ENCODE measurements around the gene NXPH1.

The NXPH1 gene

DNA sequence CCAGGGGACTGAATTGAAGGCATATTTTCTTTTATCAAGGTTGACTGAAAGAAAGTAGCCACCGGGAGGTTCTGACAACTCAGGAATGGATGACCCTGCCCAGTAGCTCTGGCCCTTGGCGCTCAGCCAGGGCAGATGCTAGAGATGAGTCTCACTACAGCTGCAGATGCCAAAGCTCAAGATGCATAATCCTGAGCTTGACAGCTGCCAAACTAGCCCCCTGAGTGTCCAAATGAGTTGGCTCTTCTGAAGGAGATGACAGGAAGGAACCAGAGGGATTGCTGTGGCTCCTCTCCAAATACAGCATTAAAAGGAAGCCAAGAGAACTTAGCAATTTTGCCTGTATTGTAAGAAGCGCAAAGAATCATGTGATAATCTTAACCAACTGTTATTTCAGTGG is 78.4 kb downstream of the NXPH1 start:
- DNase-seq: peak; percentile 39

DNA sequence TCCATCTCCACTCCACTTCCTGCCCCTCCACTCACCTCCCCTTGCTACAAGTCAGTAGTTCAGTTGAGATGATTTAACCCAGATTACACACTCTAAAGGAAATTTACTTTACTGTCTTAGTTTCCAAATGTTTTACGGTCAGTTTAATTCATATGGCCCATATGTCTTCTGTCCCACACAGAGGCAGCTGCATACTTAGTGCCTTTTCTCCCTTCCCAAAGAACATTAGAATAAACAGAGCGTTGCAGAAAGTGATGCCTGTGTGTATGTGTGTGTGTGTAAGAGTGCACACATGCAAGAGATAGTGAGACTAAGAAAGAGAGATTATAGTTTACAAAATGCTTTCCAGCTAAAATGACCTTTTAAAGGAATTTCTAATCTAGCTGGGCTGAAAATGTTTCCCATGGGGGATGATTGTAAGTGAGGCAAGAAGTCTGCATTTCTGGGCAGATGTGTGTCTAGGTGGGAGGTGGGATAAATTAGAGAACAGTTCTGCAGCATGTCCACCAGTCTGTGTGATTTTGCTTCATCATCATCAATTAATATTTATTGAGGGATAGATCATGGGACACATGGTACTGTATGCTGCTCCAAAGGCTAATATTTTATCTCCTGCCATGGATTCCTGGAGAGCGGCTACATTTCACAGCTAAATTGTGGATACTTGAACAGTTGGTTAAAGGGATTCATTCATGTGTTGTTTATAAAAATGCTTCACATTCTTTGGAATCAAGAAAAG is 81.5 kb downstream of the NXPH1 start:
- peak; percentile 13 for DNase-seq

DNA sequence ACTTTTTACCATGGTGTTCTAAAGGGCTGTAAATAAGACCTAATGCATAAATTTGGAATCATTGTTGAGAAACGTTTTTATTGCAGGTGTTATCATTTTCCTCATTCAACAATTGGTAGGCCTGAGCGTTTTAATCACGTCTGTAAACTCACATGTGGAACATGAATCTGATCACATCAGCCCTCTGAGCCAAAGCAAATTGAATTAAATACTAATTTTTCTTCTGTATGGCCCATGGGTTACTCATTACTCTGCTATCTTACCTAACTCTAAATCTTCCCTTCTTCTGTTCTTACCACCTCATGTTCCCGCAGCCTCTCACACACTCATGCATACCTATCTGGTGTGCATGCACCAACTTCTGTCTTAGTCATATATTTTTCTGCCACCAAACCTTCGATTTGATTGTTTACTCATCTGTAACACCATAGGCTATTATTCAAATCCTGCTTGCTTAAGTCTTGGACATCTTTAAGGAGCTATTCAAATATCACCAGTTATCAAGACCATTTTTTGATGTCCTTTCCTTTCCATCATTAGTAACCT is 82.3 kb downstream of the NXPH1 start:
- DNase-seq: no peak

DNA sequence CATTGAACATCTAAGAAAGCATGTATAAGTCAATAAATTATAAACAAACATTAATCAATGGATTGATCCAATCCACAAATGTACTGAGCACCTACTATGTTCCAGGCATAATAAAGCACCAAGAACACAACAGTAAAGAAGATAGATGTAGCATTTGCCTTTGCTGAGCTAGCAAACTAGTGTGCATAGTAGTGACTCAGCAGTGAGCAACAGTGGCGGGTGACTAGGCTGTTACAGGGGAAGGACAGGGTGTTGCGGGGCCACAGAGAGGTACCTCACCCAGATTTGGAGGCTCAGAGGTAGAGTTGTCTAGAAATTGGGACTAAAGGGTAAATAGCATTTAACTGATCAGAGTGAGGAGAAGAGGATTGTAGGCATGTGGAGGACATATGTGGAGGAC is 83.6 kb downstream of the NXPH1 start:
- no peak for DNase-seq

DNA sequence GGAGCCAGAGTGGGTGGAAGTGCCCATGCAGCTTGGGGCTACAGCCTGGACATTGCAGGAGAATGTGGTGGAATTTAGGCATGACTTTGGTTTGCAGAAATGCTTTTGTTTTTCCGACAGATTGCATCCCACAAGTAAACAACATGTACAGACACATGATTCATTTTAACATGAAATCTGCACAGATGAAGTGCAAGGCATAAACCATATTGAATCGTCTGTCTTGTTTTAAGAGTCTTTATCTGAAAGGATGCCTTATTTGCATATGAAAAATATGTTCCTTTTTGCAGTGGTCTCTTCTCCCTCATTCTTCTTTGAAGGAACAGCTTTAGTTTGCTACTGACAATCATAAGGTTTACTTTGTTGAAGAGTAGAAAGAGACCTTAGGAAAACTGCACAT is 94.9 kb downstream of the NXPH1 start:
- DNase-seq: no peak

DNA sequence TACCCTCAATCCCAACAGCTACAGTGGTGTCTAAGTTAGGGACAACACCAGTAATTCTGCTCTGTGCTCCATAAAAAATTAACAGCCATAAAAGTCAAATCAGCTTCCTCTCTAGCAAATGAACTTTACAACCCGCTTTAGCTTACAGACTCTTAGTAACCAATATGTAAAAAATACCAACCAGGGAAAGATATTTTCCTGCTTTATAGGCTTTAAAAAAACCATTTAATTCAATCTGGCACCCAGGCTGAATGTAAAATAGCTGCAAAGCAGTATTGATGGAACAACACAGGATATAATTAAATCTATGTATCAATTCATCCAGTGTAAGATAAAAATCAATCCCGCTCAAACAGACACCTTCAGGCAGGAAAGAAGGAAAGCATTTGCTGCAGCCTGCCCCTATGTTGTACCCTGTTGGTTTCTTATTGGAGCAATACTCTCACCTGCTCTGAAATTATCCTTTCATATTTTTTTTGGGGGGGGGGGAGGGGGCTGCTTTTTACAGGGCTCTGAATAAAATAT is 98.6 kb downstream of the NXPH1 start:
- no peak for DNase-seq

DNA sequence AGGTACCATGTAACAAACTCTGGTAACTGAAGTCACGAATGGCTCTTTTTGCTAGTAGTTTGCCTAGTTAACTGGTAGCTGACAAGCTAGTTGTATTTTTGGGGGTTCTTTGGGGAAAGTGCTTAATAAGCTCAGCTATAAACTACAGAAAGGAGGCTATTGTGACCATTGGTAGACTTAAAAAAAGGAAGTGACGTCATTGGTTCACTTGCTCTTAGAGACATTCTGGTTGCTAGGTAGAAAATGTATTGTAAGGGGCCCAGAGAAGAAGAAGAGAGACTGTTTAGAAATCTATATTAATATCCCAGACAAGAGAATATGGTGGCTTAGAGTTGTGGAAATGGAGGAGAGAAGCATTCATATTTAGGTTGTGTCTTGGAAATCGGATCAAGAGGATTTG is 103.0 kb downstream of the NXPH1 start:
- DNase-seq: no peak

DNA sequence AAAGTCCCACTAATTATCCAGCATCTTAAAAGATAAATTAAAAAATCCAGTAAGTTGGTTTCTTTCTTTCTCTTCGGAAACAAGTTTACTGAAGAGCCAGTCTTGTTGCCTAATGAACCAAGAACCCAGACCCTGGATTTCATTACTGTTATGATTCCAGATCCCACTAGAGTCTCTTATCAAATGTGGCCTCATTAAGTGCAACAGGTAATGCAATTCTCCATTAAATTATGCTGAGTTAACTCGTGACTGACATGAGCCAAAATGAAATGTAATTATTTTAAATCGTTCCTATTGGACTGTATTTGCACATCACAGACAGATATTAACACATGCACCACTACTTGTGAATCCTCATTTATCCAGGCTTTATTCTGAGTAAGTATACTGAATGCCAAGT is 115.6 kb downstream of the NXPH1 start:
- DNase-seq: peak; percentile 35

DNA sequence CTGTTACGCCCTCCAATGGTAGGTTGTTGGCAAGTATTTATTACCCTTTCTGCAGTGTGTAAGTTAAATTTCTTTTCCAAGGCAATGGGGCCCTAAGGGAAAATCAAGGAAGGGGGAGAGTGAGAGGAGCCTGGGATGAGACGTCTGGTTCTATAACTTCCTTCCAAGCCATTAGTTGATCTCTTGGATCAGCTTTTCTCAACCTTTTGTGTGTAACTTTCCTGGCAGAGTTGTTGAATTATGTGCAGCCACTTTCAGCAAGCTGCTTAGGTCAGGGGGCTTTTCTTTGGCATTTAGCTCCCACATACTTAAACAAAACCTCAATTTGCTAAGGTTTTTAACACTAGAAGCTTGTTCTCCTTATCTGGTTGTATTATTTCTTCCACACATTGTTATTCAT is 127.1 kb downstream of the NXPH1 start:
- DNase-seq: no peak

DNA sequence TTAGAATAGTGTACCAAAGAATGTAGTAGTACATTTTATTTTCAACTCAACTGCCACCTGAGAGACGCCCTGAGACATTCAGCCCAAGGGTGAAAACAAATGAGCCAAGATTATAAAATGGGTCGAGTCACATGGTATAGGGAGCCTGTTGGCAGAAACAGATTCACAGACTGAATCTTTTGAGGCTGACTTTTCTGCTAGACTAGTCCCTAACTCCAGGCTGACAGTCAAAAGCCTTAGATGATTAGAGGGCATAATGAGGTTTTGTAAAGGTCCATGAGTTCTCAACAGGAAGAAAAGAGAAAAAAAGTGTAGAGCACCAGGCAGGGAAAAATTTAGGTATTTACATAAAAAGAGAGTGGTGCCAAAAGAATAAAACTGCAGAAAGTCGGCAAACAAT is 128.0 kb downstream of the NXPH1 start:
- DNase-seq: no peak

DNA sequence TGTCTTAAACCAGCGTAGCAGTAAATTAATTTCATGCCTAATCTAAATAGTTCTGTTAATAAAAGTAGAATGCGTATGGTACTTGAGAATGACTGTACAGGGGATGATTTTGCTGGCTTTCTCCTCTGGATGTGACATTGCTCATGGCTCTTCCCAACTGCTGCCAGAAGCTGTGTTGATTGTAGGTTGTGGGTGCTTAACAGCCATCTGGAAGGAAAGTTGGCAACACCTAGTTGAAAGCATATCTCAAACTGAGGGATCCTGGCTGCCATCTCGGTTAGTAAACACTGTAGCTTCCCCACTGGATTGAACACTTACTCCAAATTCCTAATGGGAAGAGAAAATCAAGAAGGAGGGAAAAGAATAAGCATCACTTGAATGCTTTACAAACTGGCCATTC is 130.9 kb downstream of the NXPH1 start:
- no peak for DNase-seq

DNA sequence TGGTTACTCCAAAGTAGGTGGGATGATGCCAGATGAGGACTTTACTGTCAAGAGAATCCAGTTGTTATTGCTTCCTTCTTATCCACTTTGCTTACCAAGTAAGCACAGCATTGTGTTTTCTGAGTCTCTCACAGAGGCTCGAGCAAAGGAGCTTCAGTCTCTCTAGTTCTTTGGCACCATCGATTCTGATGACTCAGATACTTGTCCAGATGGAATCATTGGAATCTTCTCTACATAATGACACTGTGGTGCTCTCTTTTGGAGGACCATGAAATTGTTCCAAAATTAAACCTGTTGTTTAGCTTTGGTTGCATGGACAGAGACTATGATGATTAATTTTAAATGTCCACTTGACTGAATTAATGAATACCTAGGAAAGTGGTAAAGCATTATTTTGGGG is 132.6 kb downstream of the NXPH1 start:
- DNase-seq: no peak

DNA sequence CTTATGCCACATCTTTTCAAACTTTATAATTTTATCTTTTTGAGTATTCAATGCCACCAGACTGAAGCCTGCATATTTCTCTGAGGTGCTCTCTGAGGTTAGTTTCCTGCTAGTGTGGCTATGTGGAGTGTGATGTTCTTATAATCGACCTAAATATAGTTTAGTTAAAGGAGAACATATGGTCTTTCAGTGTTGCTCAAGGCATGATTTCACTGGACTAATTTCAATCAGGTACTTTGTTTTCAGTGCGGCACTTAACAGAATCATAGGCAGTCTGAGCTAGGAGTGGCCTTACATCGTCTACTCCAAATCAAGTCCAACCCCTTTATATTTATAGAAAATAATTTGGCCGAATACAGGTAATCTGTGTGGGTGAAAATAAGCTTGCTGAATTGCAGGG is 134.2 kb downstream of the NXPH1 start:
- no peak for DNase-seq

DNA sequence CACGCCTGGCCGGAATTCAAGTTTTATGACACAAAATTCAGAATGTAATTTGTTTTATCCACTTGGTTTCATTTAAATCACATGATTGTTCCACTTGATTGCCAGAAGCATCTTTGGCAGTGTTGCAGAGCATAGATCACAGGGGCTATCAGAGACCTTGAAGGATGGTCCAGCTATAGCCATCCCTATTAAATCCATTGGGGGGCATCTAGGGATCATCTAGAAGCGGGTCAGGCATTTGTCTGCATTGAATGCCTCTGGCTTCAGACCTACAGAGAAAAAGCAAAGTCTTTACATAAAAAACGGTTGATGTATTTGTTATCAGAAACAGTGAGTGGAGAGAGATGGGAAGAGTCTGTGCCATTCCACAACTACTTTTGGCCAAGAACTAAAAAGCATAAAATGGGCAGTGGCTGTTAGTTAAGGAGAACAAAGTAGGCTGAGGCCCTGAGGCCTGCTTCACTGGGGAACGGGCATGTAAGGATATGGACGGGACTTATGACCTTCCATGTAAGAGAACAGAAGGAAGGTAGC is 146.3 kb downstream of the NXPH1 start:
- DNase-seq: no peak

DNA sequence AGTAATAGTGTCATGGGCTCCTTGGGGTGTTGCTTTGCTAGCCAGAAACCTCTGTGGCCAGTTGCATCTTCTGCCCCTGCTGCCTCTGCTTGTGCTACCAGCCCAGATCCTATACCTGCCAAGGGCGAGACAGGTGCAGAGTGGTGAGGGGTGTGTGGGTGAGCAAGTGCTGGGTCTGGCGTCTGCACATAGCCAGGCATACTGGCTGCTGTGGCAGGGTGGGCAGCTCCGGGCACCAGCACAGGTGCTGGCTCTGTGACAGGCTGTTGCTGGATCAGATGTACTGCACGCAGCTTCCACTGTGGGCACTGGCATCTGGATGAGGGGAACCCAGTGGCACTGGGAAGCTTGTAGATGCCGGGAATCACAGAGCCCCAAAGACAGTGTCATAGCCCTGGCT is 148.4 kb downstream of the NXPH1 start:
- no peak for DNase-seq

DNA sequence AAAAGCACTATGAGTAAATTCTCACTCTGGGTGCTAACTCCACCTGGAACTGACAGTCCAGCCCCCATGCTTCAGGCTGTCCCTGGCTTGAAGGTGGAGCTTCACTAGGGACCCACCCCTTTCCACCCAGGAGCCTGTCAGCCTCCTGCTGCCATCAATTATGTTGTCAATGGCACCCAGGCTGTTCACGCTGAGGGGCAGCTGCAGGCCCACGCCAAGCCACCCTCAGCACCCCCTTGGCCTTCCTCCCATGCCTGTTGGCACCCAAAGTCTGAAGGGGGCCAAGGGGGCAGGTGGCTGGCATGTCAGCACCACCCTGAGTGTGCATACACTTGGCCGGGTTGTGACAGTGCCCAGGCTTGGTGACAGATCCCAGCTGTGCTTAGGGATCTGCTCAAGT is 149.3 kb downstream of the NXPH1 start:
- no peak for DNase-seq

DNA sequence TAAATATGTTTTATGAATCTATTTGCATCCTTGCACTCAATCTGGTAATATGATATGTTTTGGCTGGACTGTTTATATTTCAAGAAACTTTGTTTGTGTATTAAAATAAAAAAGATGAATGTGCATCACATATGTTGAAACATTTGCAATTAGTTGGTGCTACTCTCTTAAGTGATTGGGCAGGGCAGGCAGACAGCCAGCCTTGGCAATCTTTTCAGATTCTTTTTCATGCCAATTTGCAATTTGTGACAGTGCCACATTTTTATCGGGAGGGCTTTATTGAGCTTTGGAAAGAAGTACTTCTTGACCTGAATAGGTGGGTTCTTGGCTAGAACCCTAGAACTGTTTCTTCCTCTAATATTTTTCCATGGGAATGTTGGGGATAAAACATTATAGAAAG is 152.2 kb downstream of the NXPH1 start:
- DNase-seq: no peak

DNA sequence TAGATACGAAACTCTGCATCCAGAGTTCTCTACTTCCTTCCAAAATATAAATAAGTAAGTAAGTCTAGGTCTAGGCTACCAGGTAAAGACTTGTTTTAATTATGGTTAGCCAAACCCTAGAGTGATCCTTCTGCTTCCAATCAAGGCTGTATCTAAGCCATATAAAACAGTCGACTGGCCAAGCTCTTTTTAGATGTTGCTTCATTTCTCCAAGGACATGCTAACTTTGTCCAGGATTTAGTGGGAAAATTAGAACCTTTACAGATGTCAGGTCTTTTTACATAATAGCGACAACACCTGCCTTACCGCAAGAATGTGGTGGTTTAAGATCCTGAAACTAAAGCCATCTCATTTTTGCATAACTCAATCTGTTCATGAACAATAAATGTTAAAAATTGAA is 156.8 kb downstream of the NXPH1 start:
- no peak for DNase-seq

DNA sequence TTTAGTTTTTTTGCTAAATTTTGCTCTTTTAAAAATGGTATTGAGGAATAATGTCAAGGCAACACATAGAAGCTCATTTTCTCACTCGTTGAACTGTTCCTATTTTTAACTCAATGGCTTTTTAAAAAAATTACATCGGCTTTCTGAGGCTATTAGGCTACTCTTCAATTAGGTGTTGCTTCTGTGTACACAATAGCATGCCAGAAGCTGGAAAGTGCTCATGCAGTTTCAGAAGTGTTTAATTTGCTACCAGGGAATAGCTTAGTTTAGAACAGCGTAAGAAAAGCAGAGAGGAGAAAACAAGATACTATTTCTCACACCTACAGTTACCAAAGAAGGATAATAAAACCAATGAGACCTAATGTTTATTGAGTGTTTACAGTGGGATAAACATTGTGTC is 157.4 kb downstream of the NXPH1 start:
- DNase-seq: no peak

DNA sequence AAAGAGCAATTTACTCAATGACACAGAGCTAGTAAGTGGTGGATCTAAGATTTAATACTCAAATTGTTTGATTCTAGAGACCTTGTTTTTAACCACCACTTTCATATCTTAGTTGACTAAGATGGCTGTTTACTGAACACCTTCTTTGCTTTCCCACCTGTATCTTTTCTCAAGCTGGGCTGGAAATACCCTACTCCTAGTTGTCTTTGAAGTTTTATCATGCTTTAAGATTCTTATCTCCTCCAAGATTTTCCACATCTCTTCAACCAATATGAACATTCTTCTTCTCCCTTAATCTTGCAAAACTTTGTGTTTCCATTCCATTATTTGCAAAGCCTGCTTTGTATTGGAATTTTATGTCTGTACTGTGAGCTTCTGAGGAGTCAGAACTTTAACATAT is 157.9 kb downstream of the NXPH1 start:
- DNase-seq: no peak

DNA sequence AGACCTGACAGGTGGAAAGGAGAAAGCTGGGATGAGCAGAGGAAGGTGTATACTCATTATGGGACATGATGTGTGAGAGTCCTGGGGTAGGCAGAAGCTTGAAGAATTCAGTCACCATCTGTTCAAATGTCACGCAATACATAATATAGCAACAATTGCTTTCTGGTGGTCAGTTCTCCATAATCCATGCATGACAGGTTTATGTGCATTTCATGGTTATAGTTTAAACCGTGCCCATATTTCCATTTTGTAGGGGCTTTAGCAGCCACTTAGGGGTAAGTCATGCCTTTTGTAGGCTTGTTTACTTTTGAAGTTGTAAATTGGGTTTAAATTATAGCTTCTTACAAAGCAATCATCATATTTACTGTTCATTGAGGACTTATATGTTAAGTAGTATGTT is 158.8 kb downstream of the NXPH1 start:
- DNase-seq: no peak

DNA sequence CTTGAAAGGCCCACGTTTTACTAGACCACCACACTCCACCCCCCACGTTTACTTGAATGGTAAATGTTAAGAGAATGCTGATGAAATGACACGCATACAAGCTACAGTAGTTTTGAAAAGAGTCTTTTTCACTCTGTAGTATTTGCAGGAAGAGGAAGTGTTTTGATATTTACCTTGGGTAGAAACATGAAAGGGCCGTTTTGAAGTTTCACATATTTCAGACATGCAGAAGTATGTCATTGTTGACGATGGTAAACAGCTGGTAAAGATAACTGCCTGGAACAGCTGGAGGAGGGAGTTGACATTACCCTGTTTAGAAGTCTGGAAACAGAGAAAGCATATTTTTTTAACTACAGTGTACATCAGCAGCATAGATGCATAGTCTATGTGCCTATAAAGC is 160.7 kb downstream of the NXPH1 start:
- no peak for DNase-seq

DNA sequence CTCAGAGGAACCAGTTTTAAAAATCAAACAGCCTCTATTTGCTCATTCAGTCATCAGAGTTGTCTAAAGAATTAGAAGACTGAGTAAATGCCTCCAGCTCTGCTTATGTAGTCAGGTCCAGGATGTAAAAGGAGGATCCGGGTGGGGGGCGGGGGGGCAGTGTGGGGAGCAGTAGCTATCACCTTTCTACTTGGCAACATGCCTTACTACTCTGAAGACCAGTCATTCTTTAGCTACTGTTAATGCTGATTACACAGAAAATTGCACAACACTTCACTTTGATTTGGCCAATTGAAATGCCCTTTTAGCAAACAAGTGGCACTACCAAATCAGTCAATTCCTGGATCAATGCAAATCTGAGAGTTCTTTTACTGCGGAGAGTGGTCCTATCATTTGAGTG is 164.2 kb downstream of the NXPH1 start:
- DNase-seq: no peak

DNA sequence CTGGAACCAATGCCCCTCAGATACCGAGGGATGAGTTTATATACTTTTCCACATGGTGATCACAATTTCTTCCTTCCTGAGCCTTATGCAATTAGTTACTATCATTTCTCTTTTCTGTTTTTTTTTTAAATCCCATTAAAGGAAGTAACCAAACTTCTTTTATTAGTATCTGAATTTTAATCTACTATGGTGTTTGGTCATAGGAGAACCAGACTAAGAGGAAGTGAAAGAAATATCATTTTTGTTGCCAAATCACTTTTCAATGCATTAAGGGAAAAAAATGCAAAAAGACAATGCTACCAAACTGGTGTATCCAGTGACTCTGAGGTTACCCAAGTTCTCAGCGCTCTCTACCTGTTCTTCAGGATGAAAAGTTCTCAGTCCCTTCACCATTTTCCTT is 167.7 kb downstream of the NXPH1 start:
- no peak for DNase-seq

DNA sequence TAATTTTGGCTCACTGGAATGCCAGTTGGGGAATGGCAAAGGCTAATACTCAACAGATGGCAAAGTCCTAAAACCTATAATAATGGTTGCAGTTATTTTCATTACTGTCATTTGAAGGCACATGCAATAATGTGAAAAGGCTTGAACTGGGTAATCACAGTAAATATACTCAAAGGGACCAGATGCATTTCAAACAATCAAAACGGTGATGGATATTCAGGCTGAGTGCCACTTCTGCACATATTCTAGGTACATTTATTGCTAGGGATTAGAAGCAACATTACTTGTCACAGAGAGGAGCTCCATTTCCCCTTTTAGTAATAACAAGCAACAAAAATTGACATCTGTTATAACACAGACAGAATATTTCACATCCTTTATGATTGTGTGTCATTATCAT is 171.8 kb downstream of the NXPH1 start:
- DNase-seq: no peak
